NCI-H2196 treated with DMSO at 0.1 percent for 48 hours (cell line): Measurements from ENCODE around the gene NEDD8.

ENCODE experiments used
- DNase-seq: peaks from one replicate; lab custom pipeline; 2025; ENCODE audit not compliant: unreplicated experiment; lab: John Stamatoyannopoulos, UW

The NEDD8 gene

GRCh38 chr14:24264298-24264697, 32.1 kb upstream of the NEDD8 start:
- no peak for DNase-seq

- no peak for DNase-seq
Measured at GRCh38 chr14:24263848-24264247, 31.7 kb upstream of the NEDD8 start.

GRCh38 chr14:24262821-24263733, 30.9 kb upstream of the NEDD8 start, which contains the start of gene TGM1:
Gene TGM1, minus strand, starts transcription at chr14:24263177. Its CDS starts 825 bp downstream, at chr14:24262352.
- DNase-seq = no peak

- no peak for DNase-seq
Measured at GRCh38 chr14:24261969-24262327, 29.8 kb upstream of the NEDD8 start.

- no peak for DNase-seq
Measured at GRCh38 chr14:24261256-24261968, 29.2 kb upstream of the NEDD8 start.

- DNase-seq = no peak
Measured at GRCh38 chr14:24260780-24261157, 28.6 kb upstream of the NEDD8 start.

GRCh38 chr14:24260026-24260779, 28.0 kb upstream of the NEDD8 start:
- no peak for DNase-seq

GRCh38 chr14:24259282-24260025, 27.3 kb upstream of the NEDD8 start:
- no peak for DNase-seq

- DNase-seq = no peak
Measured at GRCh38 chr14:24258548-24259265, 26.5 kb upstream of the NEDD8 start.

GRCh38 chr14:24258119-24258518, 26.0 kb upstream of the NEDD8 start:
- DNase-seq = no peak

GRCh38 chr14:24256960-24257359, 24.8 kb upstream of the NEDD8 start:
- DNase-seq = no peak

- no peak for DNase-seq
Measured at GRCh38 chr14:24255931-24256711, 24.0 kb upstream of the NEDD8 start.

GRCh38 chr14:24255438-24255837, 23.3 kb upstream of the NEDD8 start:
- DNase-seq = no peak

GRCh38 chr14:24254630-24255392, 22.6 kb upstream of the NEDD8 start:
- no peak for DNase-seq

- DNase-seq = no peak
Measured at GRCh38 chr14:24253936-24254335, 21.8 kb upstream of the NEDD8 start.

GRCh38 chr14:24252289-24253124, 20.3 kb upstream of the NEDD8 start:
- no peak for DNase-seq

- DNase-seq = no peak
Measured at GRCh38 chr14:24251880-24252288, 19.7 kb upstream of the NEDD8 start.

- no peak for DNase-seq
Measured at GRCh38 chr14:24250354-24250753, 18.2 kb upstream of the NEDD8 start.
